HepG2 (cell line): ENCODE data around the gene CENPL. TPM values are rescaled to one million over a fixed set of nuclear protein-coding genes. Genes with fewer than 3 reads are reported as not detected.

Experiments
- AHR ChIP-seq: IDR thresholded peaks from 2 replicates; pipeline ENCODE4 v1.6.1; 2018; ENCODE audit warnings: missing genetic modification reagents, missing compliant biosample characterization
- ARID2 ChIP-seq: sonication (generic); formaldehyde crosslinking; IDR thresholded peaks from 2 replicates; pipeline ENCODE4 v1.8.1; 2022; ENCODE audit warnings: mild to moderate bottlenecking, missing genetic modification reagents, borderline replicate concordance
- ASH2L ChIP-seq: fragments of 300-600, 200-600 bp; sonication (generic); IDR thresholded peaks from 2 replicates; pipeline ENCODE4 v1.7.0; 2017; ENCODE audit warnings: low read depth, mild to moderate bottlenecking, moderate library complexity, mixed read lengths, low read length; ENCODE audit not compliant: insufficient read length
- BRD4 ChIP-seq: sonication (generic); formaldehyde crosslinking; IDR thresholded peaks from 2 replicates; pipeline ENCODE4 v1.4.0; 2020; ENCODE audit warnings: missing genetic modification reagents
- EED ChIP-seq: sonication (generic); formaldehyde crosslinking; IDR thresholded peaks from 2 replicates; pipeline ENCODE4 v1.5.0; 2020; ENCODE audit warnings: mild to moderate bottlenecking, missing genetic modification reagents
- FLYWCH1 ChIP-seq: sonication (generic); formaldehyde crosslinking; IDR thresholded peaks from 2 replicates; pipeline ENCODE4 v1.8.1; 2023; ENCODE audit warnings: mild to moderate bottlenecking, missing genetic modification reagents
- FOXK2 ChIP-seq: fragments of 450-650 bp; IDR thresholded peaks from 2 replicates; pipeline ENCODE4 v1.6.1; 2016
- HDAC1 ChIP-seq: sonication (generic); formaldehyde crosslinking; IDR thresholded peaks from 2 replicates; pipeline ENCODE4 v1.5.1; 2020; ENCODE audit warnings: mild to moderate bottlenecking, missing genetic modification reagents
- IRF2 ChIP-seq: IDR thresholded peaks from 2 replicates; pipeline ENCODE4 v1.6.1; 2018; ENCODE audit warnings: missing genetic modification reagents, missing compliant biosample characterization
- SCMH1 ChIP-seq: sonication (generic); formaldehyde crosslinking; IDR thresholded peaks from 2 replicates; pipeline ENCODE4 v1.9.0; 2021; ENCODE audit warnings: missing genetic modification reagents, mild to moderate bottlenecking, borderline replicate concordance
- SRF ChIP-seq: IDR thresholded peaks from 2 replicates; pipeline ENCODE4 v1.6.1; 2011; ENCODE audit warnings: mild to moderate bottlenecking, low read depth, low read length, moderate library complexity
- TMF1 ChIP-seq: sonication (generic); formaldehyde crosslinking; IDR thresholded peaks from 2 replicates; pipeline ENCODE4 v1.8.1; 2022; ENCODE audit warnings: low read depth, missing genetic modification reagents
- ZEB1 ChIP-seq: IDR thresholded peaks from 2 replicates; pipeline ENCODE4 v1.6.1; 2012; ENCODE audit warnings: mild to moderate bottlenecking, low read depth, inconsistent platforms; ENCODE audit not compliant: insufficient replicate concordance
- ZFY ChIP-seq: sonication (generic); formaldehyde crosslinking; IDR thresholded peaks from 2 replicates; pipeline ENCODE4 v1.4.0; 2020; ENCODE audit warnings: missing genetic modification reagents
- ZKSCAN8 ChIP-seq: IDR thresholded peaks from 2 replicates; pipeline ENCODE4 v1.6.1; 2016; ENCODE audit warnings: borderline replicate concordance, missing genetic modification reagents, missing compliant biosample characterization
- ZNF33A ChIP-seq: sonication (generic); formaldehyde crosslinking; IDR thresholded peaks from 2 replicates; pipeline ENCODE4 v1.5.1; 2020; ENCODE audit warnings: missing genetic modification reagents, mild to moderate bottlenecking, moderate library complexity, borderline replicate concordance
- ZNF501 ChIP-seq: sonication (generic); formaldehyde crosslinking; IDR thresholded peaks from 2 replicates; pipeline ENCODE4 v1.5.1; 2020; ENCODE audit warnings: mild to moderate bottlenecking, moderate library complexity, missing genetic modification reagents
- ZNF546 ChIP-seq: sonication (generic); formaldehyde crosslinking; conservative IDR thresholded peaks from 2 replicates; pipeline ENCODE4 v1.8.1; 2023; ENCODE audit warnings: mild to moderate bottlenecking, missing genetic modification reagents
- ZNF558 ChIP-seq: sonication (generic); formaldehyde crosslinking; IDR thresholded peaks from 2 replicates; pipeline ENCODE4 v1.9.0; 2022; ENCODE audit warnings: mild to moderate bottlenecking, missing genetic modification reagents, borderline replicate concordance
- ZNF775 ChIP-seq: sonication (generic); formaldehyde crosslinking; IDR thresholded peaks from 2 replicates; pipeline ENCODE4 v1.4.0; 2020; ENCODE audit warnings: missing genetic modification reagents, mild to moderate bottlenecking, moderate library complexity, borderline replicate concordance
- ZSCAN29 ChIP-seq: sonication (generic); formaldehyde crosslinking; conservative IDR thresholded peaks from 2 replicates; pipeline ENCODE4 v1.4.0; 2020; ENCODE audit warnings: mild to moderate bottlenecking, missing genetic modification reagents
- polyA plus RNA-seq, 8 experiments: library from polyadenylated mRNA; depleted of rRNA in 3 of 8; stranded (reverse) in 7 of 8; unstranded in 1 of 8; fragments of >200 nt; fragmentation: Illumina TruSeq in 4 of 8; extraction: Trizol in 4 of 8; gene quantifications; 2 replicates each; pipeline versions ENCODE4 v1.2.1 to v1.2.3, GENCODE V29; 2011 to 2016; ENCODE audit warnings: low read depth in 4 of 8, missing spikeins in 1 of 8, mixed read lengths in 1 of 8; ENCODE audit not compliant: insufficient read depth in 1 of 8
- total RNA-seq, 5 experiments: library from RNA; depleted of rRNA; stranded (reverse); fragments of >200 nt; fragmentation: Illumina TruSeq; extraction: Trizol; gene quantifications; 2 replicates each; pipeline ENCODE4 v1.2.3, GENCODE V29; 2016; ENCODE audit warnings: low read depth in 1 of 5
- TF ChIP-seq, protein P1 (sequence below): sonication (generic); formaldehyde crosslinking; IDR thresholded peaks from 2 replicates; pipeline ENCODE4 v1.5.1; 2020; ENCODE audit warnings: mild to moderate bottlenecking, moderate library complexity, missing genetic modification reagents
- TF ChIP-seq, protein P2 (sequence below): sonication (generic); formaldehyde crosslinking; IDR thresholded peaks from 2 replicates; pipeline ENCODE4 v1.4.0; 2020; ENCODE audit warnings: missing genetic modification reagents, mild to moderate bottlenecking, borderline replicate concordance
- TF ChIP-seq, protein P3 (sequence below): sonication (generic); formaldehyde crosslinking; IDR thresholded peaks from 2 replicates; pipeline ENCODE4 v1.5.0; 2020; ENCODE audit warnings: missing genetic modification reagents

Gene CENPL
- total and polyA plus RNA-seq, 2 of the 13 experiments (the other 11 are each of a cell fraction or from before 2014, with no cell fraction given): 4.4 to 14.2 TPM

DNA sequence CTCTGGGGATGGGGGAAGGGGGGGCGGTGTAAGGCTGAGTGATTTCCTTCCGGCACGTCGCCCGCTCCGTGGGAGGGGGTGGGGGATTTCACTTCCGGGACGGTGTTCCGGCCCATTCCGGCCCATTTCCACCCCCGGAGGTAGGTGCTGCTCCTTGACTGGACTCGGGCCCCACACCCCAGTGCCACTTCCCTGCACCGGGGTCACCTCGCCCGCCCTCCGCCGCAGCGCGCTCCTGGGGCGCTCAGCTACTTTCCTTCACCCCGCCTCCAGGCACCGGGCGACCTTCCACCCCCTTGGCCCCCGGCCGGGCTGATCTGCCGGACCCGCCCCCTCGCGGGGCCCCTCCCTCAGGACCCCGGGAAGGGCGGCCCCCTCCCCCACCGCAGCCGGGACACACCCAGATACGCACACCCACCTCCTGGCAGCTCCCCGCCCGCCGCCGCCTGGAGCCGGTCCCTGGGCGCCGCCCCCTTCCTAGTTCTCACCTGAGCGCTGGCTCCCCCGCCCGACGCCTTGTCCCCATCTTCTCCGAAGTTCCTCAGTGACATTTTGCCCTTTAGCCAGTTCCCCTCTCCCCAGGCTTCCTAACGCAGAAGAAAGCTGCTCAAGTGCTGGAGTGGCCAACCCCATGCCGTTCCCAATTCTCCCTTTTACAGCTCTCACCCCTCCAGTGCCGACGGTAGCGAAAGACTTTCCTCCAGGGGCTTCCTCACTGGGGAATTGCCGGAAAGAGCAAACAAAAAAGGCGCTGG is 43.8 kb upstream of the CENPL start, which contains the start of gene ZBTB37 (continued):
- TF ChIP-seq, protein P1, sequence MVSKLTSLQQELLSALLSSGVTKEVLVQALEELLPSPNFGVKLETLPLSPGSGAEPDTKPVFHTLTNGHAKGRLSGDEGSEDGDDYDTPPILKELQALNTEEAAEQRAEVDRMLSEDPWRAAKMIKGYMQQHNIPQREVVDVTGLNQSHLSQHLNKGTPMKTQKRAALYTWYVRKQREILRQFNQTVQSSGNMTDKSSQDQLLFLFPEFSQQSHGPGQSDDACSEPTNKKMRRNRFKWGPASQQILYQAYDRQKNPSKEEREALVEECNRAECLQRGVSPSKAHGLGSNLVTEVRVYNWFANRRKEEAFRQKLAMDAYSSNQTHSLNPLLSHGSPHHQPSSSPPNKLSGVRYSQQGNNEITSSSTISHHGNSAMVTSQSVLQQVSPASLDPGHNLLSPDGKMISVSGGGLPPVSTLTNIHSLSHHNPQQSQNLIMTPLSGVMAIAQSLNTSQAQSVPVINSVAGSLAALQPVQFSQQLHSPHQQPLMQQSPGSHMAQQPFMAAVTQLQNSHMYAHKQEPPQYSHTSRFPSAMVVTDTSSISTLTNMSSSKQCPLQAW (CRISPR knock-in tag): peak; percentile 45
- peak; percentile 84; the same call in 1 of the 2 replicates for TF ChIP-seq ZNF558 (CRISPR knock-in tag)
- 0 out of 2 replicates have a peak, but pooled peaks have one; percentile 45 for TF ChIP-seq EED (CRISPR knock-in tag)
- TF ChIP-seq, protein P2, sequence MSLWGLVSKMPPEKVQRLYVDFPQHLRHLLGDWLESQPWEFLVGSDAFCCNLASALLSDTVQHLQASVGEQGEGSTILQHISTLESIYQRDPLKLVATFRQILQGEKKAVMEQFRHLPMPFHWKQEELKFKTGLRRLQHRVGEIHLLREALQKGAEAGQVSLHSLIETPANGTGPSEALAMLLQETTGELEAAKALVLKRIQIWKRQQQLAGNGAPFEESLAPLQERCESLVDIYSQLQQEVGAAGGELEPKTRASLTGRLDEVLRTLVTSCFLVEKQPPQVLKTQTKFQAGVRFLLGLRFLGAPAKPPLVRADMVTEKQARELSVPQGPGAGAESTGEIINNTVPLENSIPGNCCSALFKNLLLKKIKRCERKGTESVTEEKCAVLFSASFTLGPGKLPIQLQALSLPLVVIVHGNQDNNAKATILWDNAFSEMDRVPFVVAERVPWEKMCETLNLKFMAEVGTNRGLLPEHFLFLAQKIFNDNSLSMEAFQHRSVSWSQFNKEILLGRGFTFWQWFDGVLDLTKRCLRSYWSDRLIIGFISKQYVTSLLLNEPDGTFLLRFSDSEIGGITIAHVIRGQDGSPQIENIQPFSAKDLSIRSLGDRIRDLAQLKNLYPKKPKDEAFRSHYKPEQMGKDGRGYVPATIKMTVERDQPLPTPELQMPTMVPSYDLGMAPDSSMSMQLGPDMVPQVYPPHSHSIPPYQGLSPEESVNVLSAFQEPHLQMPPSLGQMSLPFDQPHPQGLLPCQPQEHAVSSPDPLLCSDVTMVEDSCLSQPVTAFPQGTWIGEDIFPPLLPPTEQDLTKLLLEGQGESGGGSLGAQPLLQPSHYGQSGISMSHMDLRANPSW: no peak
- no peak; the same call in 1 of the 2 replicates for TF ChIP-seq ZKSCAN8
- peak; percentile 72 for TF ChIP-seq ASH2L
- peak; percentile 18; the same call in 1 of the 2 replicates for TF ChIP-seq ZNF501 (CRISPR knock-in tag)
- TF ChIP-seq, protein P3, sequence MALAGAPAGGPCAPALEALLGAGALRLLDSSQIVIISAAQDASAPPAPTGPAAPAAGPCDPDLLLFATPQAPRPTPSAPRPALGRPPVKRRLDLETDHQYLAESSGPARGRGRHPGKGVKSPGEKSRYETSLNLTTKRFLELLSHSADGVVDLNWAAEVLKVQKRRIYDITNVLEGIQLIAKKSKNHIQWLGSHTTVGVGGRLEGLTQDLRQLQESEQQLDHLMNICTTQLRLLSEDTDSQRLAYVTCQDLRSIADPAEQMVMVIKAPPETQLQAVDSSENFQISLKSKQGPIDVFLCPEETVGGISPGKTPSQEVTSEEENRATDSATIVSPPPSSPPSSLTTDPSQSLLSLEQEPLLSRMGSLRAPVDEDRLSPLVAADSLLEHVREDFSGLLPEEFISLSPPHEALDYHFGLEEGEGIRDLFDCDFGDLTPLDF (CRISPR knock-in tag): no peak
- TF ChIP-seq ZFY (CRISPR knock-in tag): peak; percentile 77
- no peak for TF ChIP-seq SRF
- TF ChIP-seq ARID2 (CRISPR knock-in tag): no peak
- TF ChIP-seq ZNF546 (CRISPR knock-in tag): no peak
- TF ChIP-seq IRF2 (CRISPR knock-in tag): no peak
- TF ChIP-seq ZEB1: peak; percentile 78
- TF ChIP-seq FOXK2: no peak
- peak; percentile 17; the same call in 1 of the 2 replicates for TF ChIP-seq HDAC1
- no peak for TF ChIP-seq ZSCAN29 (CRISPR knock-in tag)
- no peak for TF ChIP-seq TMF1 (CRISPR knock-in tag)
- TF ChIP-seq FLYWCH1 (CRISPR knock-in tag): no peak
- 0 out of 2 replicates have a peak, but pooled peaks have one; percentile 32 for TF ChIP-seq AHR
- no peak for TF ChIP-seq SCMH1 (CRISPR knock-in tag)
- TF ChIP-seq ZNF775 (CRISPR knock-in tag): peak; percentile 95
- TF ChIP-seq BRD4 (CRISPR knock-in tag): no peak
- TF ChIP-seq ZNF33A (CRISPR knock-in tag): 0 out of 2 replicates have a peak, but pooled peaks have one; percentile 77
